Measurements from ENCODE around the gene PARVA. TPM values are rescaled to one million over a fixed set of nuclear protein-coding genes. Genes with fewer than 3 reads are reported as not detected.

The PARVA gene
- total RNA-seq, 1 donor from 2014 or later, result 170 TPM

- no peak for DNase-seq (ENCODE audit: low spot score)
- TF ChIP-seq CTCF (IDR thresholded peaks at IDR 0.05), result no peak
- Mint-ChIP-seq H3K27ac (ENCODE audit: unreplicated experiment) (no peak overlapping the region), H3K4me3 (ENCODE audit: unreplicated experiment) (no peak overlapping the region), H3K4me1 (ENCODE audit: low read depth) (no peaks in the 10 kb centered on the region), H3K9me3 (ENCODE audit: low read depth) (peaks cover 17% of the 10 kb centered on the region), H3K36me3 (ENCODE audit: low read depth) (peaks cover 2% of the 10 kb centered on the region), H3K27me3 (ENCODE audit: low read depth) (no peaks in the 10 kb centered on the region)
Observed at GRCh38 chr11:12567746-12568460, 190.5 kb downstream of the PARVA start.

- DNase-seq (ENCODE audit: low spot score), result no peak
- TF ChIP-seq CTCF (IDR thresholded peaks at IDR 0.05), result no peak
- Mint-ChIP-seq H3K36me3 (ENCODE audit: low read depth) (peaks cover 2% of the 10 kb centered on the region), H3K27ac (ENCODE audit: unreplicated experiment) (peak overlapping the region; percentile 20), H3K4me3 (ENCODE audit: unreplicated experiment) (no peak overlapping the region), H3K27me3 (ENCODE audit: low read depth) (no peaks in the 10 kb centered on the region), H3K4me1 (ENCODE audit: low read depth) (no peaks in the 10 kb centered on the region), H3K9me3 (ENCODE audit: low read depth) (peaks cover 17% of the 10 kb centered on the region)
Observed at GRCh38 chr11:12569499-12570425, 192.4 kb downstream of the PARVA start.

GRCh38 chr11:12573707-12574485 is 196.5 kb downstream of the PARVA start:
- no peak for DNase-seq (ENCODE audit: low spot score)
- Mint-ChIP-seq H3K4me1 (ENCODE audit: low read depth) (no peaks in the 10 kb centered on the region), H3K9me3 (ENCODE audit: low read depth) (no peaks in the 10 kb centered on the region), H3K27me3 (ENCODE audit: low read depth) (no peaks in the 10 kb centered on the region), H3K36me3 (ENCODE audit: low read depth) (peaks cover 2% of the 10 kb centered on the region), H3K4me3 (ENCODE audit: unreplicated experiment) (no peak overlapping the region), H3K27ac (ENCODE audit: unreplicated experiment) (no peak overlapping the region)
- TF ChIP-seq CTCF (IDR thresholded peaks at IDR 0.05), result no peak

- Mint-ChIP-seq H3K36me3 (ENCODE audit: low read depth) (no peaks in the 10 kb centered on the region), H3K27me3 (ENCODE audit: low read depth) (no peaks in the 10 kb centered on the region), H3K4me1 (ENCODE audit: low read depth) (peaks cover 8% of the 10 kb centered on the region), H3K9me3 (ENCODE audit: low read depth) (no peaks in the 10 kb centered on the region), H3K4me3 (ENCODE audit: unreplicated experiment) (no peak overlapping the region), H3K27ac (ENCODE audit: unreplicated experiment) (no peak overlapping the region)
- TF ChIP-seq CTCF (IDR thresholded peaks at IDR 0.05), result peak; percentile 28
- DNase-seq (ENCODE audit: low spot score), result no peak
Observed at GRCh38 chr11:12577725-12578644, 200.6 kb downstream of the PARVA start.

Data from chondrocyte (in vitro differentiated cells).